HL-60 (cell line): ENCODE results near the gene TMIGD2.
"Not testable (repeated sequence)": the region's sequence is repeated elsewhere in the genome, so short reads cannot be mapped to it uniquely, and the experiment has no call there.

Experiments used
- CTCF ChIP-seq: IDR thresholded peaks from one replicate; pipeline ENCODE4 v1.5.1; 2011; ENCODE audit warnings: low read length, control low read depth, inconsistent platforms; ENCODE audit not compliant: insufficient read depth
- POLR2AphosphoS5 ChIP-seq: IDR thresholded peaks from 2 replicates; pipeline ENCODE4 v1.6.1; 2012; ENCODE audit warnings: low read depth
- TF ChIP-seq, protein P1 (sequence below): IDR thresholded peaks from 2 replicates; pipeline ENCODE4 v1.6.1; 2012; ENCODE audit warnings: low read depth; ENCODE audit not compliant: insufficient replicate concordance

DNA sequence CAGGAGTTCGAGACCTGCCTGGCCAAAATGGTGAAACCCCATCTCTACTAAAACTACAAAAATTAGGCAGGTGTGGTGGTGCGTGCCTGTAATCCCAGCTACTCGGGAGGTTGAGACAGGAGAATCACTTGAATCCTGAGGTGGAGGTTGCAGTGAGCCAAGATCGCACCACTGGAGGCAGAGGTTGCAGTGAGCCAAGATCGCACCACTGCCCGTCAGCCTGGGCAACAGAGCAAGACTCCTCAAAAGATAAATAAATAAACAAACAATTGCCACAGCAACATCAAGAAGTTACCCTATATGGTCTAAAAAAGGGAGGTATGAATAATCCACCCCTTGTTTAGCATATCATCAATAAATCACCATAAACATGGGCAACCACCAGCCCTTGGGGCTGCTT is 56.3 kb downstream of the TMIGD2 start:
- TF ChIP-seq, protein P1, sequence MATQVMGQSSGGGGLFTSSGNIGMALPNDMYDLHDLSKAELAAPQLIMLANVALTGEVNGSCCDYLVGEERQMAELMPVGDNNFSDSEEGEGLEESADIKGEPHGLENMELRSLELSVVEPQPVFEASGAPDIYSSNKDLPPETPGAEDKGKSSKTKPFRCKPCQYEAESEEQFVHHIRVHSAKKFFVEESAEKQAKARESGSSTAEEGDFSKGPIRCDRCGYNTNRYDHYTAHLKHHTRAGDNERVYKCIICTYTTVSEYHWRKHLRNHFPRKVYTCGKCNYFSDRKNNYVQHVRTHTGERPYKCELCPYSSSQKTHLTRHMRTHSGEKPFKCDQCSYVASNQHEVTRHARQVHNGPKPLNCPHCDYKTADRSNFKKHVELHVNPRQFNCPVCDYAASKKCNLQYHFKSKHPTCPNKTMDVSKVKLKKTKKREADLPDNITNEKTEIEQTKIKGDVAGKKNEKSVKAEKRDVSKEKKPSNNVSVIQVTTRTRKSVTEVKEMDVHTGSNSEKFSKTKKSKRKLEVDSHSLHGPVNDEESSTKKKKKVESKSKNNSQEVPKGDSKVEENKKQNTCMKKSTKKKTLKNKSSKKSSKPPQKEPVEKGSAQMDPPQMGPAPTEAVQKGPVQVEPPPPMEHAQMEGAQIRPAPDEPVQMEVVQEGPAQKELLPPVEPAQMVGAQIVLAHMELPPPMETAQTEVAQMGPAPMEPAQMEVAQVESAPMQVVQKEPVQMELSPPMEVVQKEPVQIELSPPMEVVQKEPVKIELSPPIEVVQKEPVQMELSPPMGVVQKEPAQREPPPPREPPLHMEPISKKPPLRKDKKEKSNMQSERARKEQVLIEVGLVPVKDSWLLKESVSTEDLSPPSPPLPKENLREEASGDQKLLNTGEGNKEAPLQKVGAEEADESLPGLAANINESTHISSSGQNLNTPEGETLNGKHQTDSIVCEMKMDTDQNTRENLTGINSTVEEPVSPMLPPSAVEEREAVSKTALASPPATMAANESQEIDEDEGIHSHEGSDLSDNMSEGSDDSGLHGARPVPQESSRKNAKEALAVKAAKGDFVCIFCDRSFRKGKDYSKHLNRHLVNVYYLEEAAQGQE = not testable (repeated sequence)
- not testable (repeated sequence) for TF ChIP-seq POLR2AphosphoS5, CTCF
